Measurements from ENCODE around the gene ARPIN. TPM values are rescaled to one million over a fixed set of nuclear protein-coding genes. Genes with fewer than 3 reads are reported as not detected.

Gene ARPIN
- total and polyA plus RNA-seq, 9 of the 15 experiments (the other 6 are each of a cell fraction or from before 2014, with no cell fraction given): not detected

DNA sequence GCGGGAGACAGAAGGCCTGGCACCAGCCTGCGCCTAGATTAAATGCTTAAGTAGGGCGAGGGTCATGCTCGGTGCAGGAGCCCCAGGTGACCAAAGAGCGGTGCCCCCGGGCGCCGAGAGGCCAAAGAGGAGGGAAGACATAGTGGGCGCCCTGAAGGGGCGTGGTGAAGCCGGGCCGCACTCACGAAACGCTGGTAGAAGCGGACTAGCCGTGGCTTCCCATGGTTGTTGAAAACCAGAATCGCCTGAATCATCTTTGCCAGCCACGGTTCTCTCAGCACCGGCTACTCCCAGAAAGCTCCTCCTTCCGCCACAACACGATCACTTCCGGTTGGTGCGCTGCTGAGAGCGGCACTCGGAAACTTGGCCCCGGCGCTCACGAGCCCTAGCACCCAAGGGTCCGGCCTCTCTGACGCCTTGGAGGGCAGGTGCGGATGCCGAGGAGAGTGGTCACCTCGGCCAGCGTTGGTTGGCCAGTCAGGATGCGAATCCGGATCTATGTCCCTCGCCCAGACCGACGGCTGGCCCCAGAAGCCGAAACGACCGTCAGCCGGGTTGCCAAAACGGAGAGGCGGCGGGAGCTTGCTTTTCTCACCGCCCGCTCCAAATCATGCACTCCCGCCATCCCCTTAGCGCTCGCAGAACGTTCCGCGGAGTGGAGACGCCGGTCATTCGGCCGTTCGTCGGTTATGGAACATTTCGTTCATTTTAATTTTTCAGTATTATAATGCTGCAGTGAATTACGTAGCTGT is 18.9 kb downstream of the ARPIN start, which contains the start of gene AP3S2 (continued):
- TF ChIP-seq, protein P1, sequence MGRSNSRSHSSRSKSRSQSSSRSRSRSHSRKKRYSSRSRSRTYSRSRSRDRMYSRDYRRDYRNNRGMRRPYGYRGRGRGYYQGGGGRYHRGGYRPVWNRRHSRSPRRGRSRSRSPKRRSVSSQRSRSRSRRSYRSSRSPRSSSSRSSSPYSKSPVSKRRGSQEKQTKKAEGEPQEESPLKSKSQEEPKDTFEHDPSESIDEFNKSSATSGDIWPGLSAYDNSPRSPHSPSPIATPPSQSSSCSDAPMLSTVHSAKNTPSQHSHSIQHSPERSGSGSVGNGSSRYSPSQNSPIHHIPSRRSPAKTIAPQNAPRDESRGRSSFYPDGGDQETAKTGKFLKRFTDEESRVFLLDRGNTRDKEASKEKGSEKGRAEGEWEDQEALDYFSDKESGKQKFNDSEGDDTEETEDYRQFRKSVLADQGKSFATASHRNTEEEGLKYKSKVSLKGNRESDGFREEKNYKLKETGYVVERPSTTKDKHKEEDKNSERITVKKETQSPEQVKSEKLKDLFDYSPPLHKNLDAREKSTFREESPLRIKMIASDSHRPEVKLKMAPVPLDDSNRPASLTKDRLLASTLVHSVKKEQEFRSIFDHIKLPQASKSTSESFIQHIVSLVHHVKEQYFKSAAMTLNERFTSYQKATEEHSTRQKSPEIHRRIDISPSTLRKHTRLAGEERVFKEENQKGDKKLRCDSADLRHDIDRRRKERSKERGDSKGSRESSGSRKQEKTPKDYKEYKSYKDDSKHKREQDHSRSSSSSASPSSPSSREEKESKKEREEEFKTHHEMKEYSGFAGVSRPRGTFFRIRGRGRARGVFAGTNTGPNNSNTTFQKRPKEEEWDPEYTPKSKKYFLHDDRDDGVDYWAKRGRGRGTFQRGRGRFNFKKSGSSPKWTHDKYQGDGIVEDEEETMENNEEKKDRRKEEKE (IDR thresholded peaks at IDR 0.05; ENCODE audit: borderline replicate concordance in 1 of 2, control insufficient read depth in 1 of 2, low read depth in 2 of 2, low read length in 1 of 2): peak in 1 of 2 experiments; percentile 95; a peak in 2 of 4 replicates
- no peak for TF ChIP-seq ZNF133 (CRISPR knock-in tag; IDR thresholded peaks at IDR 0.05)
- peak; percentile 79 for TF ChIP-seq RBM22 (IDR thresholded peaks at IDR 0.05; ENCODE audit: low read depth, low read length, poor library complexity, severe bottlenecking)
- TF ChIP-seq, protein P2, sequence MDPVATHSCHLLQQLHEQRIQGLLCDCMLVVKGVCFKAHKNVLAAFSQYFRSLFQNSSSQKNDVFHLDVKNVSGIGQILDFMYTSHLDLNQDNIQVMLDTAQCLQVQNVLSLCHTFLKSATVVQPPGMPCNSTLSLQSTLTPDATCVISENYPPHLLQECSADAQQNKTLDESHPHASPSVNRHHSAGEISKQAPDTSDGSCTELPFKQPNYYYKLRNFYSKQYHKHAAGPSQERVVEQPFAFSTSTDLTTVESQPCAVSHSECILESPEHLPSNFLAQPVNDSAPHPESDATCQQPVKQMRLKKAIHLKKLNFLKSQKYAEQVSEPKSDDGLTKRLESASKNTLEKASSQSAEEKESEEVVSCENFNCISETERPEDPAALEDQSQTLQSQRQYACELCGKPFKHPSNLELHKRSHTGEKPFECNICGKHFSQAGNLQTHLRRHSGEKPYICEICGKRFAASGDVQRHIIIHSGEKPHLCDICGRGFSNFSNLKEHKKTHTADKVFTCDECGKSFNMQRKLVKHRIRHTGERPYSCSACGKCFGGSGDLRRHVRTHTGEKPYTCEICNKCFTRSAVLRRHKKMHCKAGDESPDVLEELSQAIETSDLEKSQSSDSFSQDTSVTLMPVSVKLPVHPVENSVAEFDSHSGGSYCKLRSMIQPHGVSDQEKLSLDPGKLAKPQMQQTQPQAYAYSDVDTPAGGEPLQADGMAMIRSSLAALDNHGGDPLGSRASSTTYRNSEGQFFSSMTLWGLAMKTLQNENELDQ (CRISPR knock-in tag; IDR thresholded peaks at IDR 0.05; ENCODE audit: borderline replicate concordance): no peak
- no peak for TF ChIP-seq NCOA2 (IDR thresholded peaks at IDR 0.05; ENCODE audit: partially characterized antibody in 2 of 2)
- TF ChIP-seq, protein P3, sequence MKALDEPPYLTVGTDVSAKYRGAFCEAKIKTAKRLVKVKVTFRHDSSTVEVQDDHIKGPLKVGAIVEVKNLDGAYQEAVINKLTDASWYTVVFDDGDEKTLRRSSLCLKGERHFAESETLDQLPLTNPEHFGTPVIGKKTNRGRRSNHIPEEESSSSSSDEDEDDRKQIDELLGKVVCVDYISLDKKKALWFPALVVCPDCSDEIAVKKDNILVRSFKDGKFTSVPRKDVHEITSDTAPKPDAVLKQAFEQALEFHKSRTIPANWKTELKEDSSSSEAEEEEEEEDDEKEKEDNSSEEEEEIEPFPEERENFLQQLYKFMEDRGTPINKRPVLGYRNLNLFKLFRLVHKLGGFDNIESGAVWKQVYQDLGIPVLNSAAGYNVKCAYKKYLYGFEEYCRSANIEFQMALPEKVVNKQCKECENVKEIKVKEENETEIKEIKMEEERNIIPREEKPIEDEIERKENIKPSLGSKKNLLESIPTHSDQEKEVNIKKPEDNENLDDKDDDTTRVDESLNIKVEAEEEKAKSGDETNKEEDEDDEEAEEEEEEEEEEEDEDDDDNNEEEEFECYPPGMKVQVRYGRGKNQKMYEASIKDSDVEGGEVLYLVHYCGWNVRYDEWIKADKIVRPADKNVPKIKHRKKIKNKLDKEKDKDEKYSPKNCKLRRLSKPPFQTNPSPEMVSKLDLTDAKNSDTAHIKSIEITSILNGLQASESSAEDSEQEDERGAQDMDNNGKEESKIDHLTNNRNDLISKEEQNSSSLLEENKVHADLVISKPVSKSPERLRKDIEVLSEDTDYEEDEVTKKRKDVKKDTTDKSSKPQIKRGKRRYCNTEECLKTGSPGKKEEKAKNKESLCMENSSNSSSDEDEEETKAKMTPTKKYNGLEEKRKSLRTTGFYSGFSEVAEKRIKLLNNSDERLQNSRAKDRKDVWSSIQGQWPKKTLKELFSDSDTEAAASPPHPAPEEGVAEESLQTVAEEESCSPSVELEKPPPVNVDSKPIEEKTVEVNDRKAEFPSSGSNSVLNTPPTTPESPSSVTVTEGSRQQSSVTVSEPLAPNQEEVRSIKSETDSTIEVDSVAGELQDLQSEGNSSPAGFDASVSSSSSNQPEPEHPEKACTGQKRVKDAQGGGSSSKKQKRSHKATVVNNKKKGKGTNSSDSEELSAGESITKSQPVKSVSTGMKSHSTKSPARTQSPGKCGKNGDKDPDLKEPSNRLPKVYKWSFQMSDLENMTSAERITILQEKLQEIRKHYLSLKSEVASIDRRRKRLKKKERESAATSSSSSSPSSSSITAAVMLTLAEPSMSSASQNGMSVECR (CRISPR knock-in tag; IDR thresholded peaks at IDR 0.05): peak; percentile 86
- TF ChIP-seq CREM (IDR thresholded peaks at IDR 0.05; ENCODE audit: low read depth): peak; percentile 91
- TF ChIP-seq, protein P4, sequence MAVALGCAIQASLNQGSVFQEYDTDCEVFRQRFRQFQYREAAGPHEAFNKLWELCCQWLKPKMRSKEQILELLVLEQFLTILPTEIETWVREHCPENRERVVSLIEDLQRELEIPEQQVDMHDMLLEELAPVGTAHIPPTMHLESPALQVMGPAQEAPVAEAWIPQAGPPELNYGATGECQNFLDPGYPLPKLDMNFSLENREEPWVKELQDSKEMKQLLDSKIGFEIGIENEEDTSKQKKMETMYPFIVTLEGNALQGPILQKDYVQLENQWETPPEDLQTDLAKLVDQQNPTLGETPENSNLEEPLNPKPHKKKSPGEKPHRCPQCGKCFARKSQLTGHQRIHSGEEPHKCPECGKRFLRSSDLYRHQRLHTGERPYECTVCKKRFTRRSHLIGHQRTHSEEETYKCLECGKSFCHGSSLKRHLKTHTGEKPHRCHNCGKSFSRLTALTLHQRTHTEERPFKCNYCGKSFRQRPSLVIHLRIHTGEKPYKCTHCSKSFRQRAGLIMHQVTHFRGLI (CRISPR knock-in tag; IDR thresholded peaks at IDR 0.05): no peak
- peak; percentile 68 for TF ChIP-seq SOX6 (IDR thresholded peaks at IDR 0.05)
- TF ChIP-seq PCBP1 (IDR thresholded peaks at IDR 0.05; ENCODE audit: low read depth, low read length, poor library complexity, severe bottlenecking): peak; percentile 67
- no peak for TF ChIP-seq PTRF (tag; IDR thresholded peaks at IDR 0.05)
- peak; percentile 93 for TF ChIP-seq TOE1 (IDR thresholded peaks at IDR 0.05; ENCODE audit: borderline replicate concordance)
- TF ChIP-seq TOE1 (CRISPR knock-in tag; IDR thresholded peaks at IDR 0.05; ENCODE audit: borderline replicate concordance, low read depth): peak; percentile 63; the same call in 1 of the 2 replicates
